Spleen (tissue), 11 donors: ENCODE results near the gene PIGO. TPM values are rescaled to one million over a fixed set of nuclear protein-coding genes. Genes with fewer than 3 reads are reported as not detected.
A peak's percentile ranks its signal among the peaks of the same experiment; 100 is the strongest.

Source experiments
- DNase-seq: peaks from one replicate; pipeline ENCODE4 v3.0.0-alpha.2; 2020
- H3K27ac ChIP-seq, 8 donors: fragments of 200-600 bp; sonication (generic) in 7 of 8; 1 replicate in 4 of 8; 2 replicates in 4 of 8; pipeline versions ENCODE4 v1.5.0 to v1.8.0; 2016 to 2021; ENCODE audit warnings: inconsistent platforms in 4 of 8, mild to moderate bottlenecking in 4 of 8, moderate library complexity in 1 of 8
- H3K27me3 ChIP-seq, 7 donors: fragments of 200-600 bp; sonication (generic) in 6 of 7; replicated peaks in 1 of 7; 1 replicate in 4 of 7; 2 replicates in 3 of 7; pipeline versions ENCODE4 v1.5.0 to v1.8.0; 2016 to 2021; ENCODE audit warnings: inconsistent platforms in 3 of 7, mild to moderate bottlenecking in 1 of 7
- H3K36me3 ChIP-seq, 6 donors: fragments of 200-600 bp; sonication (generic) in 5 of 6; 1 replicate in 4 of 6; 2 replicates in 2 of 6; pipeline versions ENCODE4 v1.5.0 to v1.8.0; 2016 to 2021; ENCODE audit warnings: inconsistent platforms in 2 of 6
- H3K4me1 ChIP-seq, 6 donors: fragments of 200-600 bp; sonication (generic) in 5 of 6; 1 replicate in 3 of 6; 2 replicates in 3 of 6; pipeline versions ENCODE4 v1.5.0 to v1.8.0; 2016 to 2021; ENCODE audit warnings: inconsistent platforms in 3 of 6
- H3K4me3 ChIP-seq, 8 donors: fragments of 200-600 bp; sonication (generic) in 7 of 8; 1 replicate in 4 of 8; 2 replicates in 4 of 8; pipeline versions ENCODE4 v1.5.0 to v1.8.0; 2016 to 2021; ENCODE audit warnings: inconsistent platforms in 4 of 8, mild to moderate bottlenecking in 4 of 8, moderate library complexity in 2 of 8
- H3K9me3 ChIP-seq, 8 donors: fragments of 200-600 bp; sonication (generic) in 7 of 8; 1 replicate in 4 of 8; 2 replicates in 4 of 8; pipeline versions ENCODE4 v1.5.0 to v1.8.0; 2016 to 2021; ENCODE audit warnings: inconsistent platforms in 4 of 8
- CTCF ChIP-seq, 11 experiments: fragments of 200-600 bp in 7 of 11; fragments of 450-650 bp in 4 of 11; sonication (generic) in 4 of 11; IDR thresholded peaks in 8 of 11; conservative IDR thresholded peaks in 3 of 11; 1 replicate in 7 of 11; 2 replicates in 4 of 11; pipeline versions ENCODE4 v1.4.0 to v1.8.0; 2016 to 2021; ENCODE audit warnings: antibody characterized with exemption in 11 of 11, inconsistent platforms in 4 of 11, mild to moderate bottlenecking in 1 of 11
- POLR2A ChIP-seq, 3 donors: fragments of 450-650 bp; IDR thresholded peaks; one replicate each; pipeline ENCODE4 v1.5.1; 2017; ENCODE audit warnings: antibody characterized with exemption in 3 of 3, mild to moderate bottlenecking in 1 of 3
- POLR2AphosphoS5 ChIP-seq, 3 donors: sonication (generic); formaldehyde crosslinking; IDR thresholded peaks; one replicate each; pipeline ENCODE4 v1.5.1; 2017; ENCODE audit warnings: antibody characterized with exemption in 3 of 3
- WGBS, 5 donors: extraction: QIAGEN DNeasy Blood & Tissue Kit in 3 of 5; methylation state at CpG; one replicate each; pipeline versions ENCODE4 v1.1.5 to v1.1.7; 2013 to 2018; 5-methylcytosine and 5-hydroxymethylcytosine counted together
- intact Hi-C: fragments of 100-400 bp; cut with DNase I; formaldehyde crosslinking; loops from one replicate; pipeline ENCODE4 v1.15.0; 2023; ENCODE audit warnings: low total_unique reads
- polyA plus RNA-seq, 3 donors: library from polyadenylated mRNA; stranded (reverse); fragments of 200-250 nt; gene quantifications; one replicate each; pipeline ENCODE4 v1.2.1, GENCODE V29; 2013
- total RNA-seq, 7 donors: library from RNA; depleted of rRNA in 3 of 7; stranded (reverse); fragments of >200 nt in 3 of 7; fragmentation: NEBNext Ultra II Directional in 4 of 7; extraction: Animal tissue kit (Norgen Biotek cat#: 25700) in 4 of 7; gene quantifications; one replicate each; pipeline versions ENCODE4 v1.1.0 to v1.2.1, GENCODE V29; 2016 to 2021
- donor health status: healthy with polysubstance abuse.
- donor health status: DM: no; HTN: no; CAD: no; lungs with moderate emphysema.
- donor health status: DM: no; HTN: no; CAD: no.
- donor health status: Bipolar disorder and iron deficiency.
- donor health status: healthy.
- donor health status: DM: no; HTN: no; CAD: no.
- donor health status: DM: yes; HTN: yes; CAD: no.

Gene PIGO
- total and polyA plus RNA-seq, 10 donors, result 10.4 to 25.0 (median 19.8) TPM

- H3K36me3 ChIP-seq, result peaks cover 0 to 48% (median 34%) of the 10 kb centered on the region in 6 donors
- no peaks in the 10 kb centered on the region for H3K9me3 ChIP-seq
- 80 to 93% (median 86%) methylated on average over 3 of the region's 3 CpGs for WGBS, 5 donors
- no peak for DNase-seq
- peaks cover 17 to 48% (median 30%) of the 10 kb centered on the region in 6 donors for H3K4me1 ChIP-seq
- H3K4me3 ChIP-seq, result no peak overlapping the region
- TF ChIP-seq CTCF (IDR thresholded peaks at IDR 0.05 in 8 of 11, conservative IDR thresholded peaks at IDR 0.05 in 3 of 11), result no peak
- no peaks in the 10 kb centered on the region for H3K27me3 ChIP-seq
- H3K27ac ChIP-seq, result no peak overlapping the region
- intact Hi-C loops, result loop anchor here (10.0 kb wide), 2 partner anchors 113 to 203 kb away; partner anchors contain the start of gene DNAJB5
Measured at GRCh38 chr9:35097573-35097972, 1.2 kb upstream of the PIGO start.

DNA sequence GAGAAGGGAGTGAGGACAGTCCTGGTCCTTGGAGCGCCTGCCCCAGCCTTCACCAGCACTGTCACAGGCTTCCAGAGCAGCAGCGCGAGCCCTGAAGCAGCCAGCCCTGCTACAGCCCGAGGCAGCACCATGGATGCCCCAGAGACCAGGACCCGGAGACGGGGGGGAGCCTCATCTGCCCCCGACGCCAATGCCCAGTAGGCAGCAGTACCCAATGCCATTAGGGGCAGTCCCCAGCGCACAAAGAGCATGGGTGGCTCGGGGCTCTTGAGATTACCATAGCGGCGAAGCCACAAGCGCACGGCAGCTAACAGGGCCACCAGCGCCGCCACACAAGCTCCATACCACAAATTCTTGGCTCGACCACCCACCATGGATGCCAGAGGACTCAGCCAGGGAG is 4.9 kb downstream of the PIGO start:
- Histone ChIP-seq H3K36me3 (peaks cover 0 to 79% (median 62%) of the 10 kb centered on the region in 6 donors), H3K27me3 (no peaks in the 10 kb centered on the region), H3K4me1 (peaks cover 8 to 22% (median 11%) of the 10 kb centered on the region in 6 donors), H3K4me3 (no peak overlapping the region), H3K9me3 (no peaks in the 10 kb centered on the region), H3K27ac (no peak overlapping the region)
- intact Hi-C loops, result loop anchor here (10.0 kb wide), 2 partner anchors 107 to 197 kb away; partner anchors contain the start of gene DNAJB5
- TF ChIP-seq POLR2AphosphoS5 (IDR thresholded peaks at IDR 0.05) (peak in 1 of 3 donors; percentile 24), CTCF (IDR thresholded peaks at IDR 0.05 in 8 of 11, conservative IDR thresholded peaks at IDR 0.05 in 3 of 11) (no peak)
- DNase-seq, result no peak
- 94 to 98% (median 97%) methylated on average over 6 to 17 of the region's 17 CpGs for WGBS, 5 donors

DNA sequence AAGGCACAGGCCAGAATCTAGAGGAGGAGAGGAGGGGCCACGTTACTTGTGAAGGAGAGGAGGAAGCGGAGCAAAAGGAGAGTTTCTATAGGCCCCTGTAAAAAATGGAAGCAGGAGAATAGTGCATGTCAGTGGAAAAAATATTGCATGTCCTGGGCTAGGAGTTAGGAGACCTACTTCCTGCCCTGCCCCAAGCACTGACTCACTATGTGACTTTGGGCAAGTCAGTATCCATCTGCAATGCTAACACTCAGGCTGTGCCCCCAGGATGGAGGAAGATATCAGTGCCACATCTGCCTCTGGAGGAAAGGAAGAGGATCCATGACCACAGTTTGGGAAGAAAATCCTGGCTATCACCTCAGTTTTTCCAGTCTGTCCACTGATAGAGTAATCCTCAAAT is 7.0 kb downstream of the PIGO start:
- Histone ChIP-seq H3K36me3 (peaks cover 0 to 85% (median 62%) of the 10 kb centered on the region in 6 donors), H3K27me3 (no peaks in the 10 kb centered on the region), H3K9me3 (no peaks in the 10 kb centered on the region), H3K4me3 (no peak overlapping the region), H3K4me1 (peaks cover 0 to 5% (median 0%) of the 10 kb centered on the region in 6 donors), H3K27ac (no peak overlapping the region)
- DNase-seq, result no peak
- intact Hi-C loops, result no loop called here
- TF ChIP-seq POLR2AphosphoS5 (IDR thresholded peaks at IDR 0.05) (no peak), POLR2A (IDR thresholded peaks at IDR 0.05) (no peak), CTCF (IDR thresholded peaks at IDR 0.05 in 8 of 11, conservative IDR thresholded peaks at IDR 0.05 in 3 of 11) (no peak)
- 70 to 100% (median 96%) methylated on average over 2 of the region's 2 CpGs for WGBS, 5 donors

- Histone ChIP-seq H3K4me3 (no peak overlapping the region), H3K9me3 (no peaks in the 10 kb centered on the region), H3K27me3 (no peaks in the 10 kb centered on the region), H3K36me3 (peaks cover 0 to 42% (median 29%) of the 10 kb centered on the region in 6 donors), H3K27ac (peak overlapping the region in 1 of 8 donors; percentile 35), H3K4me1 (peaks cover 0 to 9% (median 5%) of the 10 kb centered on the region in 6 donors)
- WGBS, 5 donors, result 53 to 79% (median 58%) methylated on average over 2 of the region's 2 CpGs
- TF ChIP-seq POLR2AphosphoS5 (IDR thresholded peaks at IDR 0.05), result no peak
- TF ChIP-seq CTCF (IDR thresholded peaks at IDR 0.05 in 8 of 11, conservative IDR thresholded peaks at IDR 0.05 in 3 of 11), result no peak
- no peak for TF ChIP-seq POLR2A (IDR thresholded peaks at IDR 0.05)
- intact Hi-C loops, result no loop called here
- DNase-seq, result no peak
Measured at GRCh38 chr9:35085078-35085477, 11.3 kb downstream of the PIGO start.
